HCT116 (cell line): ENCODE data around the gene HYCC2.

Experiments
- CBX3 ChIP-seq: IDR thresholded peaks from 2 replicates; pipeline ENCODE4 v1.6.1; 2012; ENCODE audit warnings: low read depth
- CEBPB ChIP-seq: IDR thresholded peaks from 2 replicates; pipeline ENCODE4 v1.6.1; 2012; ENCODE audit warnings: low read depth
- CTCF ChIP-seq, 3 experiments: fragments of 200-600 bp in 1 of 3; sonication (generic) in 1 of 3; IDR thresholded peaks in 2 of 3; conservative IDR thresholded peaks in 1 of 3; 2 replicates each; pipeline ENCODE4 v1.5.1; 2012 to 2017; ENCODE audit warnings: low read depth in 2 of 3, low read length in 2 of 3, antibody characterized with exemption in 1 of 3, borderline replicate concordance in 1 of 3, control low read depth in 1 of 3, mild to moderate bottlenecking in 1 of 3, mixed read lengths in 1 of 3, mixed run types in 1 of 3, moderate library complexity in 1 of 3; ENCODE audit not compliant: insufficient read depth in 1 of 3
- MAX ChIP-seq: IDR thresholded peaks from 2 replicates; pipeline ENCODE4 v1.6.1; 2012
- POLR2A ChIP-seq: IDR thresholded peaks from 2 replicates; pipeline ENCODE4 v1.7.0; 2011; ENCODE audit warnings: borderline replicate concordance; ENCODE audit not compliant: insufficient read depth, insufficient read length; ENCODE audit errors: extremely low read depth
- REST ChIP-seq: IDR thresholded peaks from 2 replicates; pipeline ENCODE4 v1.6.1; 2012; ENCODE audit warnings: low read depth
- SP1 ChIP-seq: IDR thresholded peaks from 2 replicates; pipeline ENCODE4 v1.6.1; 2012; ENCODE audit warnings: low read depth
- YY1 ChIP-seq: IDR thresholded peaks from 2 replicates; pipeline ENCODE4 v1.6.1; 2011; ENCODE audit warnings: low read length, low read depth, moderate library complexity, mild to moderate bottlenecking; ENCODE audit not compliant: insufficient replicate concordance; ENCODE audit errors: extremely low read depth
- ZFX ChIP-seq: fragments of 450-650 bp; IDR thresholded peaks from 2 replicates; pipeline ENCODE4 v1.6.1; 2017

GRCh38 chr2:201057087-201057521 lies 14.4 kb downstream of the HYCC2 start:
- TF ChIP-seq POLR2A = no peak
- no peak for TF ChIP-seq CTCF (IDR thresholded peaks at IDR 0.05 in 2 of 3, conservative IDR thresholded peaks at IDR 0.05 in 1 of 3; ENCODE audit: borderline replicate concordance in 1 of 3, insufficient read depth in 1 of 3, low read depth in 2 of 3, low read length in 2 of 3)
- no peak for TF ChIP-seq CBX3
- no peak for TF ChIP-seq MAX
- TF ChIP-seq SP1 = no peak
- no peak for TF ChIP-seq CEBPB
- no peak for TF ChIP-seq YY1
- no peak for TF ChIP-seq REST
- no peak for TF ChIP-seq ZFX
